NCI-H748 (cell line): ENCODE measurements around the gene UPF1.

Experiments used
- DNase-seq: peaks from one replicate; lab custom pipeline; 2025; ENCODE audit not compliant: unreplicated experiment; lab: John Stamatoyannopoulos, UW

UPF1 gene

DNA sequence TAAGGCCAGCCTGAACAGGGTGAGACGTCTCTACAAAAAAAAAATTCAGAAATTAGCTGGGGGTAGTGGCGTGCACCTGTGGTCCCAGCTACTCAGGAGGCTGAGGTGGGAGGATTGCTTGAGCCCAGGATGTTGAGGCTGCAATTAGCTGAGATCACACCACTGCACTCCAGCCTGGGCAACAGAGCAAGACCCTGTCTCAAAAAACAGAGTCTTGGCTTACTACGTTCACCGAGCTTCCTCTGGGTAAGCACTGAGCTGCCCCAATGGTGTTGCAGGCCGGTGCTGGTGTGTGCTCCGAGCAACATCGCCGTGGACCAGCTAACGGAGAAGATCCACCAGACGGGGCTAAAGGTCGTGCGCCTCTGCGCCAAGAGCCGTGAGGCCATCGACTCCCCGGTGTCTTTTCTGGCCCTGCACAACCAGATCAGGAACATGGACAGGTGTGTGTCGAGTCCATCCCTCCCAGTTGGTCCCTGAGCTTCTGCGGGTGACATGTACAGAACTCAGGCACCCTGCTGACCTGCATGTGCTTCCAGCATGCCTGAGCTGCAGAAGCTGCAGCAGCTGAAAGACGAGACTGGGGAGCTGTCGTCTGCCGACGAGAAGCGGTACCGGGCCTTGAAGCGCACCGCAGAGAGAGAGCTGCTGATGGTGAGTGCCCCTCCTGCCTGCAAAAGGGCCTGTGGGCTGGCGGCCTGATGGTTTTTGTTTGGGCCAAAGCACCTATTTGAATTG, 24.1 kb downstream of the UPF1 start:
- DNase-seq, result no peak

DNA sequence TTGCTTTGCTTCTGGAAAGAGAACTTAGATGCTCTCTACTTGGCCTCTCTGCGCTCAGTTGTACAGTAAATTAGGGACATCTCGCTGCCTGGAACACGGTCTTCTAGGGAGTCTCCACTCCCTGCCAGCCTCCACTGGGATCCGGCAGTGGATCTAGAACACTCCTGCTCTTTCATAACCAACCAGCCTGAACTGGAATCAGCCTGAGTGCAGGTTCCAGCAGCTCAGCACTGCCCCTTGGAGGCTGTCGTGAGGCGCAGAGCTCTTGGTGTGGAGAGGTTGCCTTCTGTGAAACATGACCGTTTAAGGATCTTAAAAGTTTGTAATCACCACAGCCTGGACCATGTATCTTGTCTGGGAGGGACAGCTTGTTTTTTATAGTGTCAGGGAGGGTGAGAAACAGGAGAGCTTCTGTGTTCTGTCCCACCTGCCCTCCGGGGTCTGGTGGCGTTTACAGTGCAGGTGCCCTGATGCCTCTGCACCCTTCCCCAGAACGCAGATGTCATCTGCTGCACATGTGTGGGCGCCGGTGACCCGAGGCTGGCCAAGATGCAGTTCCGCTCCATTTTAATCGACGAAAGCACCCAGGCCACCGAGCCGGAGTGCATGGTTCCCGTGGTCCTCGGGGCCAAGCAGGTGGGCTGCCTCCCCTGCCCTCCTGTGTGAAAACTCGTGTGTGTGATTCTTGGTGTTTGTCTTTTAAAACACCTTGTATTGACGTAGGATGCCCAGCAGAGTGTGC, 24.8 kb downstream of the UPF1 start:
- DNase-seq, result no peak

DNA sequence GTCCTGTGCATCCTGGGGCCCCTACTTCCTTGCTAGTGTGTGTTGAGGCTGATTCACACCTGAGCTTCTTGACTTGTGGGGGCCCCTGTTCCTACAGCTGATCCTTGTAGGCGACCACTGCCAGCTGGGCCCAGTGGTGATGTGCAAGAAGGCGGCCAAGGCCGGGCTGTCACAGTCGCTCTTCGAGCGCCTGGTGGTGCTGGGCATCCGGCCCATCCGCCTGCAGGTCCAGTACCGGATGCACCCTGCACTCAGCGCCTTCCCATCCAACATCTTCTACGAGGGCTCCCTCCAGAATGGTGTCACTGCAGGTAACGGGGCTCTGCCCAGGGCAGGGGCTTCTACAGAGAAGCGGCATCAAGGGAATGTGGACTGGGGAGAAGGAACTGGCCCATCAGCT, 25.5 kb downstream of the UPF1 start:
- no peak for DNase-seq

DNA sequence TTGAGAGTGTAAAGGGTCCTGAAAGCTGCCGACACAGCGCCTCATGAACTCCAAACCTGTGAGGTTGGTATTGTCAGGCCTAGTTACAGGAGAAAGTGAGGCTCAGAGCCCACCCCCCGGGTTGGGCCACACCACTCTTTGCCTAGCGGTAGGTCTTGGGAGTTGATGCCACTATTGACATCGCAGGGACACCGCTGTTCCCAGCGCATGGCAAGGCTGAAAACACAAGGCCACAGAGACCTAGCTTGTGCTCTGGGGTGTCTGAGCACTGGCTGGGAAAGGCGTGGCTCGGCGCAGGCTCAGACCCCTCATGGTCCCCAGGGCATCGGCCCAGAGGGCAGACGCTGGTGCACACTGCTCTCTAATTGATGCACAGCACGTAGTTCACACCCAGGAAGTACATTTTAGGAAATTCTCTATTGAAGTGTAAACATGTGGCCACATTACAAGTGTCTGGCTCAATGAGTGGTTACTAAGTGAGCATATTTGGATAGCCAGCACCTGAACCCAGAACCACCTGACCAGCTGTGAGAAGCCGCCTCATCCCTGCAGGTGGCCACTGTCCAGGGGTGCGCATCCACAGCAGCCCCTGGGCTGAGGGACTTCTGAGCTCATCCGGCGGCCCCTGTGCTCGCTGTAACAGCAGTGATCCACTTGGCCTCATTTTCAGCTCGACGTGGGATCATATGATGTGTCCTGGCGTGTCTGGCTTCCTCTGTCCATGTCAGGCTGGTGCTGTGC, 27.3 kb downstream of the UPF1 start:
- no peak for DNase-seq

DNA sequence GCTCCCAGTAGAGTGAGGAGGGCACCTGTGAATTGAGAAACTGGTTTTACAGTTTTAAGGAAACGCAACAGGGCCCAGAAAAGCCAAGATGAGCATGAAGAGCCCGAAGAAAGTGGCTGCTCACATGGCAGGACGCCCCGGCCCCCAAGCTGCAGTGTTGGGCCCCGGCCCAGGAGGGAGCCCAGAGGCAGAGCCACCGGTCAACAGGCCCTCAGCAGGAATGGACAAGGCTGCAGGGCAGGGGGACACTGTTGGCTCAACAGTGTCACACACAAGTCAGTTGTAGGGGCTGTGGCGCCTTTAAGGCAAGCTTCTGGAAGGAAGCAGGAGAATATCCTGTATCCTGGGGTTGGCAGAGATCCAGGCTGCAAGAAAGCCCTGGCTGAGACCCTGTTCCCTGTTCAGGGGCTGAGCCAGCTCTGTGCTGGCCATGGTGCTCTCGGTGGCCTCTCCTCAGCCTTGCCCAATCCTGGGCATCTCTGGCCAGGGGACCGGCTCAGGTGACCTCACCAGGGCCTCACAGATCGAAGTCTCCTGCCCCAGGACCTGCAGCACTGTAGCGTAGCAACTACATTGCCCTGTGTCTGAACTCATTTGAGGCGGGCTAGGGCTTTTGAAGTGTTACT, 28.0 kb downstream of the UPF1 start:
- no peak for DNase-seq

DNA sequence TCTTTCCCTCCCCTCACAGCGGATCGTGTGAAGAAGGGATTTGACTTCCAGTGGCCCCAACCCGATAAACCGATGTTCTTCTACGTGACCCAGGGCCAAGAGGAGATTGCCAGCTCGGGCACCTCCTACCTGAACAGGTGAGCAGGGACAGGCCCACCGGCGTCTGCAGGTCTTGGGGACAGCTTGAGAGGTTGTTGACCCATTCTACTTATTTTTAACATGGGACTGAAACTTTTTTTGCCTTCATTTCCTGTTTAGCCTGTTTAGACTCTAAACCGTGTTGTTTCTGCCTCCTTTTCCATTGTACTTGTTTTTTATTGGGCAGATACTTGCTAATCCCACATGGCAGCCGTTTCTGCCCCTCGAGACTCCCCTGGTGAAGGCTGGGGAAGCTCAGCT, 28.5 kb downstream of the UPF1 start:
- DNase-seq, result no peak

DNA sequence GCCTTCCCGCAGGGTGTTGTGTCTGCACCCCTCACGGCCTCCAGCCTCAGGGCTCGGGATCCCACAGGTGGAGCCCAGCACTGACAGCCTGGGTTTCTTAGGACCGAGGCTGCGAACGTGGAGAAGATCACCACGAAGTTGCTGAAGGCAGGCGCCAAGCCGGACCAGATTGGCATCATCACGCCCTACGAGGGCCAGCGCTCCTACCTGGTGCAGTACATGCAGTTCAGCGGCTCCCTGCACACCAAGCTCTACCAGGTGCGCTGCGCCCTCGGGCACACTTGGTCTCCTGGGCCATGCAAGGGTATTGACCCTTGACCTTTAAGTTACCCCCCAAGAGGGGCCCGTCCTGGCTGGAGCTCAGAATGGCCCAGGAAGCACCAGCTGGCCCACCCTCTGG, 29.0 kb downstream of the UPF1 start:
- no peak for DNase-seq

DNA sequence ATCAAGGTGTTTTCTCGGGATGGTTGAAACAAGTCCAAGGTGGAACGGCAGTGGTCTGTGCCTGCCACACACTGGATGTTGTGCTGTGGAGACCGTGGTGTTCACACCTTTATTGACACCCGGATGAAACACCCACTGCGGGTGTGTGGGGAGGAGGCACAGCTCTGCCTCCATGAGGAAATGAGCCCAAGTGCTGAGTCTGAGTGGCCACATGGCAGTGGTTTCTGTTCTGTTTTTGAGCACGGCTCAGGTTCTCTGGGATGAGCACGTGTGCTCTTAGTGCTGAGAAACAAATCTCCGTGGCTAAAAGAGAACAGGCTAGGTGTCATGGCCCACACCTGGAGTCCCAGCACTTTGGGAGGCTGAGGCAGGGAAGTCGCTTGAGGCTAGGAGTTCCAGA, 29.5 kb downstream of the UPF1 start:
- DNase-seq, result no peak

DNA sequence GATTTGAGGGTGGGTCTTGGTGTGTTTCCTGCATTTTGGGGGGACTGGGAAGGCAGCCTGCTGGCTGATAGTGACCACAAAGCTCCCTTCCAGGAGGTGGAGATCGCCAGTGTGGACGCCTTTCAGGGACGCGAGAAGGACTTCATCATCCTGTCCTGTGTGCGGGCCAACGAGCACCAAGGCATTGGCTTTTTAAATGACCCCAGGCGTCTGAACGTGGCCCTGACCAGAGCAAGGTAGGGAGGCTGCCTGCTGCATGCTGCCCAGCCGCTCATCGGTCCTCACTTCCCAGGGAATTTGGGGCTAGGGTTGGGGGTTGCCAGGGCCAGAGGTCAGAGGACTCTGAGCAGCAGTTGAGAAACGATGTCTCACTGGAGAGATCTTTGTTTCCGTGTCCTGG, 30.2 kb downstream of the UPF1 start:
- no peak for DNase-seq

DNA sequence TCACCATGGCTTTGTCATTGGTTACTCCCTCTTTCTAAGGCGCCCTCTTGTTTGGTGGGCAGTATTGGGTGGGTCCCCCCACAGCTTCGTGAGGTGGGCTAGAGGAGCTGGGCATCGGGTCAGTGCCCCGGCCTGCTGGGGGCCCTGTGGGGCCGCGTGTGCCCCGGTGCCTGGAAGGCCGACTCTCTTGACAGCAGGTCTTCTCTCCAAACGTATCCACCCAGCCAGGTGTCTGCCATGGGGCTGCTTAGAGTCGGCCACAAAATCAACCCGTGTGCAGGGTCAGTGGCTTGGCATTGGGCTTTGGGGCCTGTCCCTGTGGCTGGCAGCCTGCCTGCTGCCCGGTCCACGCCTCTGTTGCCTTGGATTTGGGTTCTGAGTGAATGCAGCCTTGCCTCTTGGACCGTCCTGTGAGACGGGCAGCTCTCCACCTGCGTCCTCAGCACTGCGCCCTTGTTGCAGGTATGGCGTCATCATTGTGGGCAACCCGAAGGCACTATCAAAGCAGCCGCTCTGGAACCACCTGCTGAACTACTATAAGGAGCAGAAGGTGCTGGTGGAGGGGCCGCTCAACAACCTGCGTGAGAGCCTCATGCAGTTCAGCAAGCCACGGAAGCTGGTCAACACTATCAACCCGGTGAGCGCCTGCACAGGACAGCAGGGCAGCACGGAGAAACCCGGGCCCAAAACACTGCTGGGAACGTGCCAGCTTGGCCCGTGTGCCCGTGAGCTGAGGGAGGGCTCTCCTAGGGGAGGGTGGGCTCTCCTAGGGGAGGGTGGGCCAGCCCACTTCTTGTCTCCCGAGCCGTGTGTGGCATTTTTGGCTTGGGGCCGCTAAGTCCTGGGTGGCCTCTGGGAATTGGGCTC, 31.4 kb downstream of the UPF1 start:
- no peak for DNase-seq

DNA sequence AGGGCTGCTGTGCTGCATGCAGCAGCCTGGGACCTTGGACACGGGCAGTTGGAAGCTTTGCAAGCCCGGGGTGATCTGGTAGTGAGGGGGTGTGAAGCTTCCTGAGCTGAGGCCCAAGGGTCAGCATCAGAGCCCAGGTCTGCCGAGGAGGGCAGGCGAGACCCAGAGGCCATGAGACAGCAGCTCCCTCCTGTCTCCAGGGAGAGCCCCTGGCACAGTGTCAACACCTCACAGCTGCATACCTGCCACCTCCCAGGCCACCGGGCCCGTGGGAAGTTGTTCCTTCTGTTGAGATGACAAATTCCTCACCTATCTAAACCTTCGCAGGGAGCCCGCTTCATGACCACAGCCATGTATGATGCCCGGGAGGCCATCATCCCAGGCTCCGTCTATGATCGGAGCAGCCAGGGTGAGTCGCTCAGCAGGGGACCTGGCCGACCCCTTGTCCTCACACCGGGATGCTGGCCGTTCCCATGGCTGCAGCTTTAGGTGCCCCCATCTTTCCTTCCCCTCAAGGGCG, 32.1 kb downstream of the UPF1 start:
- DNase-seq, result no peak

DNA sequence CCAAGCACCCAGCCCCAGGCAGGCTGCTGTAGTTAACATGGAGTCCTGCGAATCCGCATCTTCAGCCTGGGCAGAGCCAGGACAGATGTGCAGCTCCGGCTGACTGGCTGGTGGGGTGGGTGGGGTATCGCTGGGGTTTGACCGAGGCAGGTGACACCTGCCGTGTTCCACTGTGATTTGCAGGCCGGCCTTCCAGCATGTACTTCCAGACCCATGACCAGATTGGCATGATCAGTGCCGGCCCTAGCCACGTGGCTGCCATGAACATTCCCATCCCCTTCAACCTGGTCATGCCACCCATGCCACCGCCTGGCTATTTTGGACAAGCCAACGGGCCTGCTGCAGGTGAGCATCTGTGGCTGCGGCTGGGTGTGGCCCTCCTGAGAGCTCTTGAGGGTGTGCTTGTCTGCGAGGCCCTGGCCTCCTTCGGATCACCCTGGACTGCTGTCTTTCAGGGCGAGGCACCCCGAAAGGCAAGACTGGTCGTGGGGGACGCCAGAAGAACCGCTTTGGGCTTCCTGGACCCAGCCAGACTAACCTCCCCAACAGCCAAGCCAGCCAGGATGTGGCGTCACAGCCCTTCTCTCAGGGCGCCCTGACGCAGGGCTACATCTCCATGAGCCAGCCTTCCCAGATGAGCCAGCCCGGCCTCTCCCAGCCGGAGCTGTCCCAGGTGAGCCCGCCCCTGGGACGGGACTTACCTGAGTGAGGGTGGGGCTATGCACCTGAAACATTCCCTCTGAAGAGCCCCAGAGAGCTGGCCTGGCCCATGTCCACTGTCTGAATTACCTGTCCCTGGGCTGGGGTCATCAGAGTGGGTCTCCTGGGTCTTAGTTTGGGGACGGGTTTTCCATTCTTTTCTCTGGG, 33.6 kb downstream of the UPF1 start:
- no peak for DNase-seq

DNA sequence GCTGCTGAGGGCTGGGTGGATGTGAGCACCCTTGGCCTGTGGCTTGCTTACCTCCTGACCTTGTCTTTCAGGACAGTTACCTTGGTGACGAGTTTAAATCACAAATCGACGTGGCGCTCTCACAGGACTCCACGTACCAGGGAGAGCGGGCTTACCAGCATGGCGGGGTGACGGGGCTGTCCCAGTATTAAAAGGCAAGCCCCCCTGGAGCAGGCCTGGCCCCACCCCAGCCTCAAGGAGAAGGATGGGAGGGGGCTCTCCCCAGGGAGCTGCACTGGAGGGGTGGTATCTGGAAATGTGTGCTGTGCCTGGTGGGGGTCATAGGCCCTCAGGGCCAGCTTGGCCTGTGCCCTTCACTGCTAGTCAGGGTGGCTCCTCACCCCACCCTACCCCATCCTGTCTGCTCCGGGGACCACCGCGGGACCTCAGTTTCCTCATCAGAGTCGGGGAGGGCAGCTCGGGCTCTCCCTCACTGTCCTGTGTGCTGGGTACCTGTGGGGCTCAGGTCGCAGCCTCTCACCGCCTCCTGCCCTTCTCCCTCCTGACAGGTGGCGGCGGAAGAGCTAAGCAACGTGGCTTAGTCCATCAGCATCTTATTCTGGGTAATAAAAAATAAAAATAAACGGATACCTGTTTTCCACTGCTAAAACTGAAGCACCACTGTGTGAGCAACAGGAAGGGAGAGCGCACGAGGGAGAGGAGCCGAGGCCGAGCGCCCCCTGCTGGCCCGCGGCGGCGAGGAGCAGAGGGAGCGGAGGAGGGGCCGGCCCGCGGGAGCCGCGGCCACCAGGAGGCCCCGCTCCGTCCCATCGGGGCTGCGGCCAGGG, 34.4 kb downstream of the UPF1 start:
- DNase-seq, result no peak

DNA sequence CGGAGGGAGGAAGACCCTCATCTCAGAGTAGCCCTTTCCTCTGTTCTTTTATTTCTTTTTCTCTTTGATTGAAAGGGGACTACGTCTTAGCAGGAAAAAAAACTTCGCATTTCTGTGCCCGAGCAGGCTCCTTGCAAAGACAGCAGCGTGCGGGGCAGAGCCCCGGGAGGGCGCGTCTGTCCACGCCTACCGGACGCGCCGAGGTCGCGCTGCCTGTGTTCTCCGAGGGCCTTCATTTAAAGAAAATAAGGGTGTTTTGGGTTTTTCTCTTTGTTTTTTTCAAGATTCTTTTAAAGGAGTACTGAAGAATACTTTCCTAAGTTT, 35.0 kb downstream of the UPF1 start:
- DNase-seq, result no peak

DNA sequence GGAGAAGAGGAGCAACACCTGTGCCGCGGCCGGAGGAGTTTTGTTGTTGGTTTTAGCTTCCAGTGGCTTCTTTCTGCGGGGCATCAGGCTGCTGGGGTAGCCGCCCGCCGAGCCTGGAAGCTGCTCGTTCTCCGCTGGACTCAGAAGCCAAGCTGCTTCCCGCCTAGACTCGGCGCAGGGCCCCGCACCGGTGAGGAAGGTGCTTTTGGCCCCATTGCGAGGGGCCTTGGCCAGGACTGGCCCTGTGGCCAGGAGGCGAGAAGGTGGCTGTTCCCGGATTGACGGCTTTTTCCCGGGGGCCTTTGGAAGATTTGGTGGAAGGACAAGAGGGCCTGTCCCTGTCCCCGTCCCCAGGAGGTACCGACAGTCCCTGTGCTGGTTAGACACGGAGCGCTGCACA, 35.4 kb downstream of the UPF1 start:
- DNase-seq, result no peak

DNA sequence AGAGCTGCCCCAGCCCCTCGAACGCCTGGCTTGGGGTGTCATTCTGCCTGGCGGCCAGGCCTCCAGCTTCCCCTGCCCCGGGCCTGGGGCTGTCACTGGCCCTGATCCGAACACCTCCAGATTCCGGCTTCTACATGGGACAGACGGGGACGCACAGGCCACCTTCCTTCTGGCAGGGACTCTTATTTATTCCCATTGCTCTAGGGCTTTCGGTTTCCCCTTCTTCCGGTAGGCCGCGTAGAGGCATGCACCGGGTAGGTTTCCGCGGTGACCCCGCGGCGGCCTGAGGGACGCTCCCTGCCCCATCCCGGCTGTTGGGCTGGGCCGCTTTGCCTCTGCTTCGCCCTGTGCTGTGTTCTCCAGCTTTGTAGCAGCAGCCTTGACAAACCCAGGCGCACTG, 36.0 kb downstream of the UPF1 start:
- DNase-seq, result no peak

DNA sequence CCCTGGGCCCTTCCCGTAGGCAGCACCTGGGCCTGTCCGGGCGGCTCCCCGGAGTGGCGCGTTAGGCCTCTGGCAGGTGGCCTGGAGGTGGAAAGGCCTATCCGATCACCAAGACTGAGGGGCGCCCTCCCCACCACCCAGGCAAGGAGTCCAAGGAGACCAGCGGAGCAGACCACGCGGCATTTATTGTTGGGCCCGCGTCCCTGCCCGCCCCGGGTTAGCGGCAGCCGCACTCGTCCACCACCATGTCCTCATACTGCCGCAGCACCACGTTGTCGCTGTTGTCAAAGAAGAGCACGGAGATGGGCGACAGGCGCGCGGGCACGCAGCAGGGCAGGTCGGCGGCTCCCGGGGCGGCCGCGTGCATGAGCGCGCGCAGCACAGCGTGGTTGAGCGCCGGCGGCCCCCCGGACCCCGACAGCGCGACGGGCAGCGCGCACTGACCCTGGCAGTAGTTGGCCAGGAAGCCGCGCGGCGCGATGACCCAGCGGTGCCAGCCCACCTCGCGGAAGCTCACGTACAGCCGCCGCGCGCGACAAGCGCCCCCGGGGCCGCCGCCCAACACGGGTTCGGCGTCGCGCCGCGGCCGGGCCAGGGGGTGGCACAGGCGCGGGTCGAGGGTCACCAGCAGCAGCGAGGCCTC, 36.7 kb downstream of the UPF1 start:
- no peak for DNase-seq

DNA sequence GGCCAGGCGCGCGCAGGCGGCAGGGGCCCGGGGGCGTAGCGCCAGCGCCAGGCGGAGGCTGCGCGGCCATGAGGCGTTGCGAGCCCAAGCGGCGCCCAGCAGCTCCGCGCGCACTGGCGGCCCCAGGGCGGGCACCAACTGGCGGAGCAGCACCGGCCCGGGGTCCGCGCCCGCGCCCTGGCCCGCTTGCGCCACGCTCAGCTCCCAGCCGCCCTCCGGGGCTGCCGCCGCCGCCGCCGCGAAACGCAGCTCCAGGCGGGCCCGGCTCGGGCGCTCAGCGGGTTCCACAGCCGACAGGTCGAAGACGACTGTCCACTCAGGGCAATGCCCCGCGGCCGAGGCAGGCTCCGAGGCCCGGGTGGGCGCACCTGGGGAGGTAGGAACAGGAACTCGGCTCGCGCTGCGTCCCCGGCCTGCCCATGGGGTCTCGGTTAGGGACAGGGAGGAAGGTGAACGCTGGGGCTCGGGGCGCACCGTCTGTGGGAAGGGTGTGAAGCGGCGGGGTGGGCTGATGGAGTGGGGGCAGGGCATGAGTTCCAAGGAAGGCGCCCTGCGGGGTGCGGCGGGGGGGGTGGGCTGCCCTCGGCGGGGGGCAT, 37.4 kb downstream of the UPF1 start:
- DNase-seq, result no peak
